Activated CD4-positive, CD25-positive, alpha-beta regulatory T cell (primary cell): Measurements from ENCODE around the gene ZBED4.
"Not testable (repeated sequence)": the region's sequence is repeated elsewhere in the genome, so short reads cannot be mapped to it uniquely, and the experiment has no call there.

Experiments used
- DNase-seq, 4 experiments: peaks; one replicate each; lab custom pipeline; 2025; lab: John Stamatoyannopoulos, UW

Gene ZBED4

GRCh38 chr22:49852898-49853894 lies at the start of gene ZBED4:
Gene ZBED4 (plus strand): TSS chr22:49853844. CDS start chr22:49883663, 29,819 bp downstream.
- DNase-seq, result peak; percentile 93 to 99 (median 96)

- DNase-seq, result no peak
Observed at GRCh38 chr22:49807129-49807528, 46.5 kb upstream of the ZBED4 start.

- DNase-seq, result no peak
Observed at GRCh38 chr22:49807780-49808708, 45.6 kb upstream of the ZBED4 start.

GRCh38 chr22:49810363-49811019 lies 43.2 kb upstream of the ZBED4 start:
- no peak for DNase-seq

- no peak for DNase-seq
Observed at GRCh38 chr22:49811020-49811791, 42.4 kb upstream of the ZBED4 start.

GRCh38 chr22:49812838-49813237 lies 40.8 kb upstream of the ZBED4 start:
- no peak for DNase-seq

- no peak for DNase-seq
Observed at GRCh38 chr22:49814164-49814686, 39.4 kb upstream of the ZBED4 start.

- DNase-seq, result no peak
Observed at GRCh38 chr22:49814856-49815255, 38.8 kb upstream of the ZBED4 start.

GRCh38 chr22:49815641-49816091 lies 38.0 kb upstream of the ZBED4 start:
- DNase-seq, result no peak

- DNase-seq, result no peak
Observed at GRCh38 chr22:49817359-49817758, 36.3 kb upstream of the ZBED4 start.

- DNase-seq, result no peak
Observed at GRCh38 chr22:49820984-49821383, 32.7 kb upstream of the ZBED4 start.

- not testable (repeated sequence) for DNase-seq
Observed at GRCh38 chr22:49821741-49822140, 31.9 kb upstream of the ZBED4 start.

GRCh38 chr22:49823289-49824045 lies 30.2 kb upstream of the ZBED4 start:
- no peak for DNase-seq

- DNase-seq, result no peak
Observed at GRCh38 chr22:49824185-49824925, 29.3 kb upstream of the ZBED4 start.

GRCh38 chr22:49824936-49825335 lies 28.7 kb upstream of the ZBED4 start:
- DNase-seq, result no peak

GRCh38 chr22:49825436-49825835 lies 28.2 kb upstream of the ZBED4 start:
- DNase-seq, result no peak

GRCh38 chr22:49825944-49826602 lies 27.6 kb upstream of the ZBED4 start:
- peak; percentile 22 to 48 (median 32) for DNase-seq

GRCh38 chr22:49826603-49827270 lies 26.9 kb upstream of the ZBED4 start:
- no peak for DNase-seq
